GM12878 (cell line): ENCODE data around the gene DAGLA. TPM values are rescaled to one million over a fixed set of nuclear protein-coding genes. Genes with fewer than 3 reads are reported as not detected.

ENCODE experiments used
- TCF3 ChIP-seq: IDR thresholded peaks from 2 replicates; pipeline ENCODE4 v1.6.1; 2012; ENCODE audit warnings: low read depth, mild to moderate bottlenecking, low read length, borderline replicate concordance; ENCODE audit not compliant: insufficient read depth
- polyA plus RNA-seq, 11 experiments: library from polyadenylated mRNA; depleted of rRNA in 4 of 11; unstranded in 6 of 11; stranded (reverse) in 5 of 11; fragments of >200 nt; fragmentation: Nextera tagmentation in 4 of 11; fragmentation: Illumina TruSeq in 1 of 11; extraction: Ambion mirVana in 4 of 11; extraction: Trizol in 1 of 11; gene quantifications; 1 replicate in 1 of 11; 2 replicates in 10 of 11; pipeline versions ENCODE4 v1.2.1 to v1.2.3, GENCODE V29; 2011 to 2016; ENCODE audit warnings: inconsistent platforms in 2 of 11, missing spikeins in 2 of 11, low read depth in 1 of 11
- total RNA-seq, 4 experiments: library from RNA; depleted of rRNA in 3 of 4; stranded (reverse); fragments of >200 nt in 3 of 4; fragmentation: Illumina TruSeq in 1 of 4; extraction: Trizol in 1 of 4; gene quantifications; 2 replicates each; pipeline versions ENCODE4 v1.2.1 to v1.2.3, GENCODE V29; 2013 to 2021
- TF ChIP-seq, protein P1 (sequence below): fragments of 450-650 bp; IDR thresholded peaks from 2 replicates; pipeline ENCODE4 v1.6.1; 2014; ENCODE audit warnings: mild to moderate bottlenecking
- TF ChIP-seq, protein P2 (sequence below): fragments of 150-350 bp; IDR thresholded peaks from 2 replicates; pipeline ENCODE4 v1.6.1; 2016; ENCODE audit warnings: low read depth, low read length
- TF ChIP-seq, protein P3 (sequence below): fragments of 450-650 bp; formaldehyde crosslinking; IDR thresholded peaks from 2 replicates; pipeline ENCODE4 v1.4.0; 2022; ENCODE audit warnings: mild to moderate bottlenecking, moderate library complexity

DAGLA gene
- total and polyA plus RNA-seq, 10 of the 15 experiments (the other 5 are each of a cell fraction or from before 2014, with no cell fraction given) = 0.05 TPM; not detected in 9

DNA sequence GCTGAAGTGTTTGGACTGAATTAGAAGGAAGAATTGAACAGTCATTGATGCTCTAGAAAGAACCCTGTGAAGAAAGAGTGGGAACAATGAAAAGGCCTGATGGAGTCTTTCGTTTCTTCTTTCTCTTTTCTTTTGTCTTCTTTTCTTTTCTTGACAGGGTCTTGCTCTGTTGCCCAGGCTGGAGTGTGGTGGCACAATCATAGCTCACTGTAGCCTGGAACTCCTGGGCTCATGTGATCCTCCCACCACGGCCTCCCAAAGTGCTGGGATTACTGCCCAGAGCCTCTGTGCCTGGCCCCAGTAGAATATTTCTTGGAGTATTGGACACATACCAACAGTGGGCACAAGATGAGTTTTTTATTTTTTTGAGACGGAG lies 113.6 kb downstream of the DAGLA start (continued):
- TF ChIP-seq, protein P1, sequence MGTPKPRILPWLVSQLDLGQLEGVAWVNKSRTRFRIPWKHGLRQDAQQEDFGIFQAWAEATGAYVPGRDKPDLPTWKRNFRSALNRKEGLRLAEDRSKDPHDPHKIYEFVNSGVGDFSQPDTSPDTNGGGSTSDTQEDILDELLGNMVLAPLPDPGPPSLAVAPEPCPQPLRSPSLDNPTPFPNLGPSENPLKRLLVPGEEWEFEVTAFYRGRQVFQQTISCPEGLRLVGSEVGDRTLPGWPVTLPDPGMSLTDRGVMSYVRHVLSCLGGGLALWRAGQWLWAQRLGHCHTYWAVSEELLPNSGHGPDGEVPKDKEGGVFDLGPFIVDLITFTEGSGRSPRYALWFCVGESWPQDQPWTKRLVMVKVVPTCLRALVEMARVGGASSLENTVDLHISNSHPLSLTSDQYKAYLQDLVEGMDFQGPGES = no peak
- no peak for TF ChIP-seq TCF3
- TF ChIP-seq, protein P2, sequence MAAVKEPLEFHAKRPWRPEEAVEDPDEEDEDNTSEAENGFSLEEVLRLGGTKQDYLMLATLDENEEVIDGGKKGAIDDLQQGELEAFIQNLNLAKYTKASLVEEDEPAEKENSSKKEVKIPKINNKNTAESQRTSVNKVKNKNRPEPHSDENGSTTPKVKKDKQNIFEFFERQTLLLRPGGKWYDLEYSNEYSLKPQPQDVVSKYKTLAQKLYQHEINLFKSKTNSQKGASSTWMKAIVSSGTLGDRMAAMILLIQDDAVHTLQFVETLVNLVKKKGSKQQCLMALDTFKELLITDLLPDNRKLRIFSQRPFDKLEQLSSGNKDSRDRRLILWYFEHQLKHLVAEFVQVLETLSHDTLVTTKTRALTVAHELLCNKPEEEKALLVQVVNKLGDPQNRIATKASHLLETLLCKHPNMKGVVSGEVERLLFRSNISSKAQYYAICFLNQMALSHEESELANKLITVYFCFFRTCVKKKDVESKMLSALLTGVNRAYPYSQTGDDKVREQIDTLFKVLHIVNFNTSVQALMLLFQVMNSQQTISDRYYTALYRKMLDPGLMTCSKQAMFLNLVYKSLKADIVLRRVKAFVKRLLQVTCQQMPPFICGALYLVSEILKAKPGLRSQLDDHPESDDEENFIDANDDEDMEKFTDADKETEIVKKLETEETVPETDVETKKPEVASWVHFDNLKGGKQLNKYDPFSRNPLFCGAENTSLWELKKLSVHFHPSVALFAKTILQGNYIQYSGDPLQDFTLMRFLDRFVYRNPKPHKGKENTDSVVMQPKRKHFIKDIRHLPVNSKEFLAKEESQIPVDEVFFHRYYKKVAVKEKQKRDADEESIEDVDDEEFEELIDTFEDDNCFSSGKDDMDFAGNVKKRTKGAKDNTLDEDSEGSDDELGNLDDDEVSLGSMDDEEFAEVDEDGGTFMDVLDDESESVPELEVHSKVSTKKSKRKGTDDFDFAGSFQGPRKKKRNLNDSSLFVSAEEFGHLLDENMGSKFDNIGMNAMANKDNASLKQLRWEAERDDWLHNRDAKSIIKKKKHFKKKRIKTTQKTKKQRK = no peak
- TF ChIP-seq, protein P3, sequence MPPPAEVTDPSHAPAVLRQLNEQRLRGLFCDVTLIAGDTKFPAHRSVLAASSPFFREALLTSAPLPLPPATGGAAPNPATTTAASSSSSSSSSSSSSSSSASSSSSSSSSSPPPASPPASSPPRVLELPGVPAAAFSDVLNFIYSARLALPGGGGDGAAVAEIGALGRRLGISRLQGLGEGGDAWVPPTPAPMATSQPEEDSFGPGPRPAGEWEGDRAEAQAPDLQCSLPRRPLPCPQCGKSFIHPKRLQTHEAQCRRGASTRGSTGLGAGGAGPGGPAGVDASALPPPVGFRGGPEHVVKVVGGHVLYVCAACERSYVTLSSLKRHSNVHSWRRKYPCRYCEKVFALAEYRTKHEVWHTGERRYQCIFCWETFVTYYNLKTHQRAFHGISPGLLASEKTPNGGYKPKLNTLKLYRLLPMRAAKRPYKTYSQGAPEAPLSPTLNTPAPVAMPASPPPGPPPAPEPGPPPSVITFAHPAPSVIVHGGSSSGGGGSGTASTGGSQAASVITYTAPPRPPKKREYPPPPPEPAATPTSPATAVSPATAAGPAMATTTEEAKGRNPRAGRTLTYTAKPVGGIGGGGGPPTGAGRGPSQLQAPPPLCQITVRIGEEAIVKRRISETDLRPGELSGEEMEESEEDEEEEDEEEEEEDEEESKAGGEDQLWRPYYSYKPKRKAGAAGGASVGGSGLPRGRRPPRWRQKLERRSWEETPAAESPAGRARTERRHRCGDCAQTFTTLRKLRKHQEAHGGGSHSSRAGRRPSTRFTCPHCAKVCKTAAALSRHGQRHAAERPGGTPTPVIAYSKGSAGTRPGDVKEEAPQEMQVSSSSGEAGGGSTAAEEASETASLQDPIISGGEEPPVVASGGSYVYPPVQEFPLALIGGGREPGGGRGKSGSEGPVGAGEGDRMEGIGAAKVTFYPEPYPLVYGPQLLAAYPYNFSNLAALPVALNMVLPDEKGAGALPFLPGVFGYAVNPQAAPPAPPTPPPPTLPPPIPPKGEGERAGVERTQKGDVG (CRISPR knock-in tag) = no peak
